ENCODE data around the gene GAS5.

GRCh38 chr1:173827611-173828010 lies 40.2 kb downstream of the GAS5 start:
- no peak for TF ChIP-seq POLR2AphosphoS5 (IDR thresholded peaks at IDR 0.05; ENCODE audit: low read length)
- TF ChIP-seq POLR2A (IDR thresholded peaks at IDR 0.05; ENCODE audit: low read depth, low read length) = no peak
- TF ChIP-seq SIN3A (IDR thresholded peaks at IDR 0.05; ENCODE audit: low read depth, low read length) = no peak

All from GM12878 (cell line).